Activated CD8-positive, alpha-beta T cell treated with anti-CD3 and anti-CD28 coated beads for 36 hours (primary cell): ENCODE measurements around the gene PF4V1. TPM values are rescaled to one million over a fixed set of nuclear protein-coding genes. Genes with fewer than 3 reads are reported as not detected.

Source experiments
- ATAC-seq: fragments of 200-7000 bp; cut with Tn5 transposase; one replicate; pipeline ENCODE4 v1.10.0; 2021; ENCODE audit warnings: mild to moderate bottlenecking, moderate library complexity
- CTCF ChIA-PET: fragments of 350-600 bp; sonication (Branson Sonifier 250); formaldehyde crosslinking; loops from one replicate; lab custom pipeline; 2021; ENCODE audit warnings: antibody characterized with exemption; lab: Charles Lee
- POLR2A ChIA-PET: fragments of 350-600 bp; sonication (Branson Sonifier 250); formaldehyde crosslinking; loops from one replicate; lab custom pipeline; 2021; ENCODE audit warnings: antibody characterized with exemption; lab: Charles Lee
- DNase-seq: peaks from one replicate; pipeline ENCODE4 v3.0.0-alpha.2; 2020
- H3K27ac Mint-ChIP-seq: one replicate; pipeline ENCODE4 v1.8.0; 2021; ENCODE audit warnings: mild to moderate bottlenecking, mixed read lengths
- H3K27me3 Mint-ChIP-seq: one replicate; pipeline ENCODE4 v1.8.0; 2021; ENCODE audit warnings: mixed read lengths
- H3K36me3 Mint-ChIP-seq: one replicate; pipeline ENCODE4 v1.8.0; 2021; ENCODE audit warnings: low read depth, mixed read lengths
- H3K4me1 Mint-ChIP-seq: one replicate; pipeline ENCODE4 v1.8.0; 2021; ENCODE audit warnings: low read depth, mixed read lengths
- H3K4me3 Mint-ChIP-seq: one replicate; pipeline ENCODE4 v1.8.0; 2021; ENCODE audit warnings: mild to moderate bottlenecking, moderate library complexity, mixed read lengths
- H3K9me3 Mint-ChIP-seq: one replicate; pipeline ENCODE4 v1.8.0; 2021; ENCODE audit warnings: mixed read lengths
- CTCF ChIP-seq: fragments of 200-600 bp; IDR thresholded peaks from one replicate; pipeline ENCODE4 v1.8.0; 2022; ENCODE audit warnings: antibody characterized with exemption, mild to moderate bottlenecking
- intact Hi-C: fragments of 100-400 bp; cut with micrococcal nuclease; formaldehyde crosslinking; loops from one replicate; pipeline ENCODE4 v1.10.0; 2022
- total RNA-seq, 2 experiments: library from RNA; stranded (reverse); gene quantifications; one replicate each; pipeline ENCODE4 v1.2.3, GENCODE V29; 2021

The PF4V1 gene, protein sequence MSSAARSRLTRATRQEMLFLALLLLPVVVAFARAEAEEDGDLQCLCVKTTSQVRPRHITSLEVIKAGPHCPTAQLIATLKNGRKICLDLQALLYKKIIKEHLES
- total RNA-seq: not detected

DNA sequence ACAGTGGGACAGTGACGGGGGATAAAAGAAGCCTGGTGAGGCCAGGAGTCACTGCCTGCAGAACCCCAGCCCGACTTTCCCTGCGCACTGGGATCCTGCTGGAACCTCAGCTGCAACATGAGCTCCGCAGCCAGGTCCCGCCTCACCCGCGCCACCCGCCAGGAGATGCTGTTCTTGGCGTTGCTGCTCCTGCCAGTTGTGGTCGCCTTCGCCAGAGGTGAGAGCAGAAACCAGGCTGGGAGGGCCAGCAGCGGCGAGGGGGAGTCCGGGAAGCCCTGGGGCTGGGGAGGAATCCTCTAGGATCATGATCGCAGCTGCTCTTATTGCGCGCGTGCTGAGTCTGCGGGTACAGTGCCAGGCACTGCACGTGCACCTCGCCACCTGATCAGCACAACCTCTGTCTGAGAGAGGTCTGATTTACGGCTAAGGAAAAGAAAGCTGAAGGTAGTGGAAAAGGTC lies at the start of gene PF4V1:
Gene PF4V1 (plus strand): TSS at position 51 of the 459 bp plus-strand sequence. CDS start 67 bp downstream, at position 118.
- TF ChIP-seq CTCF: no peak
- POLR2A ChIA-PET: no interaction called here
- Mint-ChIP-seq H3K9me3 (no peaks in the 10 kb centered on the region), H3K4me3 (no peak within 1 kb of the TSS), H3K4me1 (no peaks in the 10 kb centered on the region), H3K27me3 (peaks cover 4% of the 10 kb centered on the region), H3K27ac (no peak within 1 kb of the TSS), H3K36me3 (no peaks in the 10 kb centered on the region)
- CTCF ChIA-PET: no interaction called here
- no peak for ATAC-seq
- no peak for DNase-seq
- intact Hi-C loops: no loop called here

- intact Hi-C loops: no loop called here
- POLR2A ChIA-PET: no interaction called here
- ATAC-seq: no peak
Observed at GRCh38 chr4:73810191-73810590, 42.9 kb upstream of the PF4V1 start.

GRCh38 chr4:73811841-73812240 lies 41.3 kb upstream of the PF4V1 start:
- no peak for ATAC-seq
- H3K4me1 Mint-ChIP-seq: no peaks in the 10 kb centered on the region
- ChIA-PET POLR2A (no interaction called here), CTCF (no interaction called here)
- H3K27ac Mint-ChIP-seq: no peak overlapping the region
- no peak overlapping the region for H3K4me3 Mint-ChIP-seq
- DNase-seq: no peak
- no peaks in the 10 kb centered on the region for H3K27me3 Mint-ChIP-seq
- TF ChIP-seq CTCF: no peak
- no peaks in the 10 kb centered on the region for H3K9me3 Mint-ChIP-seq
- H3K36me3 Mint-ChIP-seq: no peaks in the 10 kb centered on the region
- intact Hi-C loops: no loop called here

More at GRCh38 chr4:73810191-73810590, 42.9 kb upstream of the PF4V1 start:
- Mint-ChIP-seq H3K27me3 (no peaks in the 10 kb centered on the region), H3K4me3 (no peak overlapping the region), H3K4me1 (no peaks in the 10 kb centered on the region), H3K36me3 (no peaks in the 10 kb centered on the region), H3K27ac (no peak overlapping the region), H3K9me3 (no peaks in the 10 kb centered on the region)
- no peak for TF ChIP-seq CTCF
- no peak for DNase-seq
- CTCF ChIA-PET: no interaction called here

- no peaks in the 10 kb centered on the region for H3K27me3 Mint-ChIP-seq
- DNase-seq (no peak), ATAC-seq (no peak)
- H3K4me1 Mint-ChIP-seq: no peaks in the 10 kb centered on the region
- no peak overlapping the region for H3K27ac Mint-ChIP-seq
- POLR2A ChIA-PET: no interaction called here
- no peaks in the 10 kb centered on the region for H3K36me3 Mint-ChIP-seq
- no peaks in the 10 kb centered on the region for H3K9me3 Mint-ChIP-seq
- H3K4me3 Mint-ChIP-seq: no peak overlapping the region
- intact Hi-C loops: no loop called here
- no peak for TF ChIP-seq CTCF
- CTCF ChIA-PET: no interaction called here
Observed at GRCh38 chr4:73814679-73815078, 38.4 kb upstream of the PF4V1 start.

DNA sequence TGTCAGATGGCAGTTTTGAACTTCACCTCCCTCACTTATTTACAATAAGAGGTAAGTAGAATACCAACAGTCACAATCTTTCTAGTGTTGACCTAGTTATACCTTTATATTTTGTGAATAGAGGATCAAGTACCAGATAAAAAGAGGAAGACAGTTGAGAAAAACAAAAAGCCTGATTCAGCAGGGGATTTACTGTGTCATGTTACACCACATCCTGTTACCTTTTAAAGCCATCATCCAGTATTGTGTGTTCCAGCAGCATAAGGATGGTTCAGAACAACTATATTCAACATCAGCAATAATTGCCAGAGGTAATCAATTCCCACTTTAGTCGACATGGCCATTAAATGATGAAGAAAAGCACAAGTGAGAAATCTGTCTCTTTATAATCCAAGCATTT lies 38.0 kb upstream of the PF4V1 start:
- no peaks in the 10 kb centered on the region for H3K36me3 Mint-ChIP-seq
- ChIA-PET POLR2A (no interaction called here), CTCF (no interaction called here)
- H3K27ac Mint-ChIP-seq: no peak overlapping the region
- DNase-seq: no peak
- TF ChIP-seq CTCF: no peak
- intact Hi-C loops: no loop called here
- H3K27me3 Mint-ChIP-seq: no peaks in the 10 kb centered on the region
- no peaks in the 10 kb centered on the region for H3K9me3 Mint-ChIP-seq
- H3K4me1 Mint-ChIP-seq: no peaks in the 10 kb centered on the region
- ATAC-seq: no peak
- no peak overlapping the region for H3K4me3 Mint-ChIP-seq
